ENCODE results near the gene TTC39A.

- TF ChIP-seq SP1 (IDR thresholded peaks at IDR 0.05) (no peak), BHLHE40 (IDR thresholded peaks at IDR 0.05; ENCODE audit: borderline replicate concordance) (no peak), ELF4 (IDR thresholded peaks at IDR 0.05) (no peak), HDGF (IDR thresholded peaks at IDR 0.05; ENCODE audit: borderline replicate concordance) (no peak), NFRKB (IDR thresholded peaks at IDR 0.05) (no peak), TARDBP (IDR thresholded peaks at IDR 0.05) (no peak), SUZ12 (IDR thresholded peaks at IDR 0.05) (no peak), L3MBTL2 (conservative IDR thresholded peaks at IDR 0.05) (no peak), FOXK2 (IDR thresholded peaks at IDR 0.05) (no peak), LEF1 (IDR thresholded peaks at IDR 0.05; ENCODE audit: borderline replicate concordance) (no peak)
- TF ChIP-seq, protein P1, sequence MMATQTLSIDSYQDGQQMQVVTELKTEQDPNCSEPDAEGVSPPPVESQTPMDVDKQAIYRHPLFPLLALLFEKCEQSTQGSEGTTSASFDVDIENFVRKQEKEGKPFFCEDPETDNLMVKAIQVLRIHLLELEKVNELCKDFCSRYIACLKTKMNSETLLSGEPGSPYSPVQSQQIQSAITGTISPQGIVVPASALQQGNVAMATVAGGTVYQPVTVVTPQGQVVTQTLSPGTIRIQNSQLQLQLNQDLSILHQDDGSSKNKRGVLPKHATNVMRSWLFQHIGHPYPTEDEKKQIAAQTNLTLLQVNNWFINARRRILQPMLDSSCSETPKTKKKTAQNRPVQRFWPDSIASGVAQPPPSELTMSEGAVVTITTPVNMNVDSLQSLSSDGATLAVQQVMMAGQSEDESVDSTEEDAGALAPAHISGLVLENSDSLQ (IDR thresholded peaks at IDR 0.05), result no peak
Observed at GRCh38 chr1:51272916-51273315, 57.4 kb downstream of the TTC39A start.

Data from HEK293T (cell line).